ENCODE data around the gene TRIM39. TPM values are rescaled to one million over a fixed set of nuclear protein-coding genes. Genes with fewer than 3 reads are reported as not detected.
A peak's percentile ranks its signal among the peaks of the same experiment; 100 is the strongest.

Gene TRIM39
- total and polyA plus RNA-seq, 2 of the 13 experiments (the other 11 are each of a cell fraction or from before 2014, with no cell fraction given): 7.7 to 14.6 TPM

DNA sequence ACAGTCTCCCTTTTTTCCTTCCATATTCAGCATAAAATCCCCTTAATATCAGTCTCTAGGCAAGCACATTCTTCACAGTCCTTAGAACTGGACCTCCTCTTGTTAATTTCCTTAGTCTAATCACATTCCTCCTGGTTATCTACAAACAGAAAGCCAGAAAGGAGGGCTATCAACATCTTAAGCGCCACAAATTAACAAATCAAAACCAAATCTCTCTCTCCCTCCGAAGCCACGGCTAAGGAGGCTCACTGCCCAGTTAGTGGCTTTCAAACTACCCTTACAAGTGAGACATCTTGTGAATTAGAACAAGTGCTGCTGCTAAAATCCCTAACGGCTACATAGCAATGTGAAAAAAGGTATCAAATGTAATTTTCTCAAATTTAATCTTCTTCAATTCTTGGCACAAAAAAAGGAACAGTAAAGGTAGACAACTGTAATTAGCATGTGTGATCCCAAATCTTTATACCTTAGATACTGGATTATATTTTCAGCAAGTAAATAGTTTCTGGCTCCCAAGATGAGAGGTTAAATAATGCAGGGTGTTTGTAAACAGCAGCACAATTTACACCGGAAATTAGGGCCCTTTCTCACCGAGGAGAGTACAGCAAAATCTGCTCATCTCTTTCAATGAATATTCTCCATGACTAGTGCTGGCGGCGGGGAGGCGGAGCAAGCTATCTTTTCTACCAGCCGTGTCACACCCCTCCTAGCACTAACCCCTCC lies 1.4 kb upstream of the TRIM39 start (continued):
- TF ChIP-seq ZNF317 (CRISPR knock-in tag; IDR thresholded peaks at IDR 0.05) (0 out of 2 replicates have a peak, but pooled peaks have one; percentile 18), TMF1 (CRISPR knock-in tag; IDR thresholded peaks at IDR 0.05; ENCODE audit: low read depth) (0 out of 2 replicates have a peak, but pooled peaks have one; percentile 84), SOX5 (CRISPR knock-in tag; IDR thresholded peaks at IDR 0.05; ENCODE audit: borderline replicate concordance) (no peak), SMARCE1 (IDR thresholded peaks at IDR 0.05; ENCODE audit: borderline replicate concordance) (no peak), ZNF569 (CRISPR knock-in tag; IDR thresholded peaks at IDR 0.05; ENCODE audit: borderline replicate concordance) (no peak), REPIN1 (CRISPR knock-in tag; IDR thresholded peaks at IDR 0.05; ENCODE audit: borderline replicate concordance, low read depth) (peak; percentile 25; the same call in 1 of the 2 replicates), JDP2 (CRISPR knock-in tag; IDR thresholded peaks at IDR 0.05; ENCODE audit: borderline replicate concordance) (no peak), HMGA1 (CRISPR knock-in tag; conservative IDR thresholded peaks at IDR 0.05) (no peak), ZNF468 (CRISPR knock-in tag; IDR thresholded peaks at IDR 0.05) (no peak), NFYB (CRISPR knock-in tag; IDR thresholded peaks at IDR 0.05) (no peak), ZNF749 (CRISPR knock-in tag; IDR thresholded peaks at IDR 0.05; ENCODE audit: borderline replicate concordance) (peak; percentile 55; the same call in 1 of the 2 replicates), ZFP36L1 (CRISPR knock-in tag; IDR thresholded peaks at IDR 0.05) (0 out of 2 replicates have a peak, but pooled peaks have one; percentile 17), ARID2 (CRISPR knock-in tag; IDR thresholded peaks at IDR 0.05; ENCODE audit: borderline replicate concordance) (peak; percentile 95; the same call in 1 of the 2 replicates), RBAK (CRISPR knock-in tag; IDR thresholded peaks at IDR 0.05) (no peak)
- TF ChIP-seq, protein P1, sequence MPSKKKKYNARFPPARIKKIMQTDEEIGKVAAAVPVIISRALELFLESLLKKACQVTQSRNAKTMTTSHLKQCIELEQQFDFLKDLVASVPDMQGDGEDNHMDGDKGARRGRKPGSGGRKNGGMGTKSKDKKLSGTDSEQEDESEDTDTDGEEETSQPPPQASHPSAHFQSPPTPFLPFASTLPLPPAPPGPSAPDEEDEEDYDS (CRISPR knock-in tag; IDR thresholded peaks at IDR 0.05): peak; percentile 10; the same call in 1 of the 2 replicates
- TF ChIP-seq, protein P2, sequence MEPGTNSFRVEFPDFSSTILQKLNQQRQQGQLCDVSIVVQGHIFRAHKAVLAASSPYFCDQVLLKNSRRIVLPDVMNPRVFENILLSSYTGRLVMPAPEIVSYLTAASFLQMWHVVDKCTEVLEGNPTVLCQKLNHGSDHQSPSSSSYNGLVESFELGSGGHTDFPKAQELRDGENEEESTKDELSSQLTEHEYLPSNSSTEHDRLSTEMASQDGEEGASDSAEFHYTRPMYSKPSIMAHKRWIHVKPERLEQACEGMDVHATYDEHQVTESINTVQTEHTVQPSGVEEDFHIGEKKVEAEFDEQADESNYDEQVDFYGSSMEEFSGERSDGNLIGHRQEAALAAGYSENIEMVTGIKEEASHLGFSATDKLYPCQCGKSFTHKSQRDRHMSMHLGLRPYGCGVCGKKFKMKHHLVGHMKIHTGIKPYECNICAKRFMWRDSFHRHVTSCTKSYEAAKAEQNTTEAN (CRISPR knock-in tag; conservative IDR thresholded peaks at IDR 0.05): no peak
- TF ChIP-seq, protein P3, sequence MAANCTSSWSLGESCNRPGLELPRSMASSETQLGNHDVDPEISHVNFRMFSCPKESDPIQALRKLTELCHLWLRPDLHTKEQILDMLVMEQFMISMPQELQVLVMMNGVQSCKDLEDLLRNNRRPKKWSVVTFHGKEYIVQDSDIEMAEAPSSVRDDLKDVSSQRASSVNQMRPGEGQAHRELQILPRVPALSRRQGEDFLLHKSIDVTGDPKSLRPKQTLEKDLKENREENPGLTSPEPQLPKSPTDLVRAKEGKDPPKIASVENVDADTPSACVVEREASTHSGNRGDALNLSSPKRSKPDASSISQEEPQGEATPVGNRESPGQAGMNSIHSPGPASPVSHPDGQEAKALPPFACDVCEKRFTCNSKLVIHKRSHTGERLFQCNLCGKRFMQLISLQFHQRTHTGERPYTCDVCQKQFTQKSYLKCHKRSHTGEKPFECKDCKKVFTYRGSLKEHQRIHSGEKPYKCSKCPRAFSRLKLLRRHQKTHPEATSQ (CRISPR knock-in tag; IDR thresholded peaks at IDR 0.05; ENCODE audit: borderline replicate concordance): 0 out of 2 replicates have a peak, but pooled peaks have one; percentile 47
- TF ChIP-seq, protein P4, sequence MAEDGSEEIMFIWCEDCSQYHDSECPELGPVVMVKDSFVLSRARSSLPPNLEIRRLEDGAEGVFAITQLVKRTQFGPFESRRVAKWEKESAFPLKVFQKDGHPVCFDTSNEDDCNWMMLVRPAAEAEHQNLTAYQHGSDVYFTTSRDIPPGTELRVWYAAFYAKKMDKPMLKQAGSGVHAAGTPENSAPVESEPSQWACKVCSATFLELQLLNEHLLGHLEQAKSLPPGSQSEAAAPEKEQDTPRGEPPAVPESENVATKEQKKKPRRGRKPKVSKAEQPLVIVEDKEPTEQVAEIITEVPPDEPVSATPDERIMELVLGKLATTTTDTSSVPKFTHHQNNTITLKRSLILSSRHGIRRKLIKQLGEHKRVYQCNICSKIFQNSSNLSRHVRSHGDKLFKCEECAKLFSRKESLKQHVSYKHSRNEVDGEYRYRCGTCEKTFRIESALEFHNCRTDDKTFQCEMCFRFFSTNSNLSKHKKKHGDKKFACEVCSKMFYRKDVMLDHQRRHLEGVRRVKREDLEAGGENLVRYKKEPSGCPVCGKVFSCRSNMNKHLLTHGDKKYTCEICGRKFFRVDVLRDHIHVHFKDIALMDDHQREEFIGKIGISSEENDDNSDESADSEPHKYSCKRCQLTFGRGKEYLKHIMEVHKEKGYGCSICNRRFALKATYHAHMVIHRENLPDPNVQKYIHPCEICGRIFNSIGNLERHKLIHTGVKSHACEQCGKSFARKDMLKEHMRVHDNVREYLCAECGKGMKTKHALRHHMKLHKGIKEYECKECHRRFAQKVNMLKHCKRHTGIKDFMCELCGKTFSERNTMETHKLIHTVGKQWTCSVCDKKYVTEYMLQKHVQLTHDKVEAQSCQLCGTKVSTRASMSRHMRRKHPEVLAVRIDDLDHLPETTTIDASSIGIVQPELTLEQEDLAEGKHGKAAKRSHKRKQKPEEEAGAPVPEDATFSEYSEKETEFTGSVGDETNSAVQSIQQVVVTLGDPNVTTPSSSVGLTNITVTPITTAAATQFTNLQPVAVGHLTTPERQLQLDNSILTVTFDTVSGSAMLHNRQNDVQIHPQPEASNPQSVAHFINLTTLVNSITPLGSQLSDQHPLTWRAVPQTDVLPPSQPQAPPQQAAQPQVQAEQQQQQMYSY (CRISPR knock-in tag; IDR thresholded peaks at IDR 0.05): no peak
- TF ChIP-seq, protein P5, sequence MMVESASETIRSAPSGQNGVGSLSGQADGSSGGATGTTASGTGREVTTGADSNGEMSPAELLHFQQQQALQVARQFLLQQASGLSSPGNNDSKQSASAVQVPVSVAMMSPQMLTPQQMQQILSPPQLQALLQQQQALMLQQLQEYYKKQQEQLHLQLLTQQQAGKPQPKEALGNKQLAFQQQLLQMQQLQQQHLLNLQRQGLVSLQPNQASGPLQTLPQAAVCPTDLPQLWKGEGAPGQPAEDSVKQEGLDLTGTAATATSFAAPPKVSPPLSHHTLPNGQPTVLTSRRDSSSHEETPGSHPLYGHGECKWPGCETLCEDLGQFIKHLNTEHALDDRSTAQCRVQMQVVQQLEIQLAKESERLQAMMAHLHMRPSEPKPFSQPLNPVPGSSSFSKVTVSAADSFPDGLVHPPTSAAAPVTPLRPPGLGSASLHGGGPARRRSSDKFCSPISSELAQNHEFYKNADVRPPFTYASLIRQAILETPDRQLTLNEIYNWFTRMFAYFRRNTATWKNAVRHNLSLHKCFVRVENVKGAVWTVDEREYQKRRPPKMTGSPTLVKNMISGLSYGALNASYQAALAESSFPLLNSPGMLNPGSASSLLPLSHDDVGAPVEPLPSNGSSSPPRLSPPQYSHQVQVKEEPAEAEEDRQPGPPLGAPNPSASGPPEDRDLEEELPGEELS (CRISPR knock-in tag; IDR thresholded peaks at IDR 0.05): no peak
